Anterior cingulate cortex (tissue), 58 donors: ENCODE results near the gene NDUFS7.
"Not testable (repeated sequence)": the region's sequence is repeated elsewhere in the genome, so short reads cannot be mapped to it uniquely, and the experiment has no call there.

Experiments
- DNase-seq, 58 donors: peaks; one replicate each; lab custom pipeline; 2025; lab: John Stamatoyannopoulos, UW

The NDUFS7 gene

GRCh38 chr19:1427221-1427920, 43.7 kb downstream of the NDUFS7 start:
- peak in 14 of 58 donors; percentile 7 to 58 (median 32) for DNase-seq

DNA sequence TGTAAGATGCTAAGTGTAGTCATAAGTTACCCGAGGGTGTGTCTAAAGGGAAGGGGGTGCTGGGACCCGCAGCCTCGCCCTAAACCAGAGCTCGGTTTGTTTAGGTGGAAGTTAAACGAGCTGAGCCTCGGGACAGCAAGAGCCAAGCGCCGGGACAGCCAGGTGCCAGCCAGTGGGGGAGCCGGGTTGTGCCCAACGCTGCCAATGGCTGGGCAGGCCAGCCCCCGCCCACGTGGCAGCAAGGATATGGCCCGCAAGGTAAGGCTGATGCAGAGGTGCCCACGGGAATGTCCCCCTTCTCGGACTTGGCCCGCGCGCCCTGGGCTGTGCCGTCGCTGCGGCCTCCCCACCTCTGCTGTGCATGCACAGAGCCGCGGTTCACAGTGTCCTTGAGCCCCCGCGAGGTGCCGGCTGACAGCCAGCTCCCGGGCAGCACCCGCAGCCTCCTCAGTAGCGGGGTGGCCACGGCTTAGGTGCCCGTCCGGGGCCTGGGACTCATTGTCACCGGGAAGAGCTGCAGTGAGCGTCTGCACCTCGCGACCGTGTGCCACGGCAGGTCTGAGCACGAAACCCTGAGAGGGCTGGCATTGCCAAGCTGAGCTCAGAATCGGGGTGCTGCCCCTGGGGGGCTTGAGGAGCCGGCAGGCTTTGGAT, 45.2 kb downstream of the NDUFS7 start:
- DNase-seq = no peak

GRCh38 chr19:1429750-1430149, 46.0 kb downstream of the NDUFS7 start:
- no peak for DNase-seq

- no peak for DNase-seq
Observed at GRCh38 chr19:1430246-1430645, 46.5 kb downstream of the NDUFS7 start.

DNA sequence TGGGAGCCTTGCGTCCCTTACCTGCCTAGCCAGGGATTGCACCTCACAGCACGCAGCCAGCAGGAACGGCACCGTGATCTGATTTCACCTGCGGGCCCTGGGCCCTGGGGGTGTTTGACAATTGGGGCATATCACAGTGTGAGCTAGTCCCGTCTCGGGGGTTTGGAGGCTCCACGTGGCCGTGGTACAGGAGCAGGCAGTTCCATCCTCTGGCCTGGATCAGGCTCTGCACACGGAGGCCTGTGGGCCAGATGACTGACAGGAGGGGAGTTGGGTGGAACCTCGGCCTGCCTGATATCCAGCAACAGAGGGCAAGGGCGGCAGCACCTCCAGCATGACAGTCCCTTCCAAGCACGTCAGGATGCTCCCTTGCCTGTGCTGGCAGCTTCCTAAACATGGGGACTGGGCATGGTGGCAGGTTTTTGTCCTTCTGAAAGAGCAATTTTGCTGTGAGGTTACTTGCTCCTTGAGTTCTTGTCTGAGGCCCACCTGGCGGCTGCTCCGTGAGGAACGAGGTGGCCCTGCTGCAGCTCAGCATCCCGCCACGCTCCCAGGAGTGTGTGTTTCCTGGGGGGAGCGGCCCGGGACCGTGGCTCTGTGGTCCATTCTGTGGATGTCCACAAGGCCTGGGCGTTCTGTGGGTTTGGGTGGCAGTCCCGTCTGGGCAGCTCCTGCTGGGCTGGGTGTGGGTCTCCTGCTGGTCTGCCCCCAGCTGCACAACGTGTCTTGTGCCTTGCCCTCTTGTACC, 48.2 kb downstream of the NDUFS7 start:
- DNase-seq = no peak

GRCh38 chr19:1432507-1432887, 48.8 kb downstream of the NDUFS7 start:
- peak in 1 of 58 donors; percentile 14 for DNase-seq

- DNase-seq = no peak
Observed at GRCh38 chr19:1433119-1434039, 49.7 kb downstream of the NDUFS7 start.

GRCh38 chr19:1434040-1434366, 50.3 kb downstream of the NDUFS7 start:
- no peak for DNase-seq

GRCh38 chr19:1434577-1435060, 50.9 kb downstream of the NDUFS7 start:
- no peak for DNase-seq

- no peak for DNase-seq
Observed at GRCh38 chr19:1435378-1435989, 51.8 kb downstream of the NDUFS7 start.

DNA sequence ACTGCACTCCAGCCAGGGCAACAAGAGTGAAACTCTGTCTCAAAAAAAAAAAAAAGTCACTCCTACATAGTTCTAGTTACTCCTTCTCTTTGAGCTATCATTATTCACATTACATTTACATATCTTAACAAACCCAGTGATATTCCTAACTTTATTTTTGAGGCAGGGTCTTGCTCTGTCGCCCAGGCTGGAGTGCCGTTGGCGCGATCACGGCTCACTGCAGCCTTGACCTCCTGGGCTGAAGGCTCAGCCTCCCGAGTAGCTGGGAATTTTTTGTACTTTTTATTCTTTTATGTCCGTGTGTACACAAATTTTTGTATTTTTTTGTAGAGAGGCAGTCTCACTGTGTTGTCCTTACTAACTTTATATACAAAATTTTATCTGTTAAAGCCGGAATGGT, 53.9 kb downstream of the NDUFS7 start:
- DNase-seq = no peak

DNA sequence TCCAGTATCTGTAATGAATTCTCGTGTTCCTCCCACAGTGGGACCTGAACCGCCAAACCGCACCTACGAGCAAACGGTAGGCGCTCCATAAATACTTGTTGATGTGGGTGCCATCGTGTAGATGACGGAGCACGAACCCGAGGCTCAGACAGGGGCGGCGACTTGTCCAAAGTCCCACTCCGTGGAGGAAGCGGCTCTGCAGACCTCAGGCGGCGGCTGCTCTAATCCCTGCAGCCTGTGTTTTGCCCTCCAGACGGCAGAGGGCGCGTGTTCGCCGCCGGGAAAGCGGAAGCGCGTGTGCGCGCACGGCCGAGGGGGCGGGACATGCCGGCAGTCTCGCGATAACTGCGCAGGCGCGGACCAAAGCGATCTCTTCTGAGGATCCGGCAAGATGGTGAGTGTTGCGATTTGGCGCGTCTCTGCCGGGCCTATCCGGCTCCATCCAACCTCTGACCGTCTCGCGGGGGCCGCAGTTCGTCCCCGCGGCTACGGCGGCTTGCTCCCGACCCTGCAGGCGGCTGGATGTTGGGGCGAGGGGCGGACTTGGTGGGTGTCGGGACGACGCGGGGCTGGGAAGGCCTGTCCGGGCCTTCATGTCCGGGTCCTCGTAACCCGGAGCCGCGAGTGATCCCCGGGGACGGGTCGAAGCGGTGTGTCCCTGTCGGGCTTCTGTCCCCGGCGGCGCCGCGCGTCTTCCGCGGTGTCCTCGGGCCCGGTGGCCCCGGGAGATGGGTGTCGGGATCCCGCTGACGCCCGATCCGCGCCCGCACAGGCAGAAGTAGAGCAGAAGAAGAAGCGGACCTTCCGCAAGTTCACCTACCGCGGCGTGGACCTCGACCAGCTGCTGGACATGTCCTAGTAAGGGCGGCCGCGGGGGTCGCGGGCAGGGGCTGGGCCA, 54.6 kb downstream of the NDUFS7 start, which contains the start of gene RPS15:
TSS of gene RPS15 (plus strand) at position 362 of the 898 bp plus-strand sequence. CDS start at position 392, 30 bp downstream.
- DNase-seq = peak; percentile 54 to 95 (median 90)

- no peak for DNase-seq
Observed at GRCh38 chr19:1438933-1439354, 55.2 kb downstream of the NDUFS7 start.

DNA sequence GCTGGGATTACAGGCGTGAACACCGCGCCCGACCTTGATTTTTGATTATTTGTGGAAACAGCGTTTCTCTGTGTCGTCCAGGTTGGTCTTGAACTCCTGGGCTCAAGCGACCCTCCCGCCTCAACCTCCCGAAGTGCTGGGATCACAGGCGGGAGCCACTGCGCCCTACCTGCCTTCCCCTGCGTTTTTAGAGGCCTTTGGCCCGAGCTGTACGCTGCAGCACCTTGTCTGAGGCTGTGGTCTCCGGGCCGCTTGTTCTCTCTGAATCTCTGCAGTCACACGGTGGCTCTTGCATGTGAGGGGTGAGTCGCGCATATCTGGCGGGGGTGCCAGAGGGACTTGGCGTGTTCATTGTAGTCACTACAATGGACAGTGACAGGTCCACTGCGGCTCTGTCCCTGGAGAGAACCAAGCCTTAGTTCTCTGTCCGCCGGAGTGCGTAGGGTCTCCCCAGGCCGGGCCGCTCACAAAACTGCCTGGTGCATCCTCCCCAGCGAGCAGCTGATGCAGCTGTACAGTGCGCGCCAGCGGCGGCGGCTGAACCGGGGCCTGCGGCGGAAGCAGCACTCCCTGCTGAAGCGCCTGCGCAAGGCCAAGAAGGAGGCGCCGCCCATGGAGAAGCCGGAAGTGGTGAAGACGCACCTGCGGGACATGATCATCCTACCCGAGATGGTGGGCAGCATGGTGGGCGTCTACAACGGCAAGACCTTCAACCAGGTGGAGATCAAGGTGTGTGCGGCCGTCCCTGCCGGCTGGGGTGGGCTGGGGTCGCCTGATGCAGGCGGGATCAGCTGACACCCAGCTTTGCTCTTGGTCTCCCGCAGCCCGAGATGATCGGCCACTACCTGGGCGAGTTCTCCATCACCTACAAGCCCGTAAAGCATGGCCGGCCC, 56.1 kb downstream of the NDUFS7 start:
- not testable (repeated sequence) for DNase-seq

GRCh38 chr19:1440418-1440801, 56.7 kb downstream of the NDUFS7 start:
- no peak for DNase-seq

GRCh38 chr19:1441022-1441426, 57.3 kb downstream of the NDUFS7 start:
- DNase-seq = no peak

DNA sequence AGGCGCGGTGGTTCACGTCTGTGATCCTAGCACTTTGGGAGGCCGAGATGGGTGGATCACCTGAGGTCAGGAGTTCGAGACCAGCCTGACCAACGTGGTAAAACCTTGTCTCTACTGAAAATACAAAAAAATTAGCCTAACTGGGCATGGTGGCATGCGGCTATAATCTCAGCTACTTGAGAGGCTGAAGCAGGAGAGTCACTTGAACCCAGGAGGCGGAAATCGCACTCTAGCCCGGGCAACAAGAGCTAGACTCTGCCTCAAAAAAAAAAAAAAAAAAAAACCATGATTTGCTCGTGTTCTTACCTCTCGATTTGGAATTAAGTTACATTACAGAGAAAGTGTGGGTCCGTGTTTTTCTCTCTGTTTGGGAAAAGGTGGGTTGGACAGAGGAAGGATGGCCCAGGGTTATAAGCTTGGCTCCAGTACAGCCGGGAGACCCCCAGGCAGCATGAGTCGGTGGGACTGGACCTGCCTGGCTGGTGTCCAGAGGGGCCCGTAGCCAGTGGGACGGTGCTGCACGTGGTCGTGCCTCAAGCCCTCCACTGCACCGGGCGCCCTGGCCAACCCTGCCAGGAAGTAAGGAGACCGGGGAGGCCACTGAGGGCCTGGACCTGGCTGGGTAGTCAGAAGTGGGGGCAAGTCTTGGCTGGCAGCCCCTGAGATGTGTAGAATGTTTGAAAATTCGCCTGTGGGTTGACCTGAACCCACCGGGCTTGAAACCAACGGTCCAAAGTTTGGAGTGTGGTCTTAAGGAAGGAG, 58.2 kb downstream of the NDUFS7 start:
- DNase-seq = no peak
